ENCODE measurements around the gene REC114.

DNA sequence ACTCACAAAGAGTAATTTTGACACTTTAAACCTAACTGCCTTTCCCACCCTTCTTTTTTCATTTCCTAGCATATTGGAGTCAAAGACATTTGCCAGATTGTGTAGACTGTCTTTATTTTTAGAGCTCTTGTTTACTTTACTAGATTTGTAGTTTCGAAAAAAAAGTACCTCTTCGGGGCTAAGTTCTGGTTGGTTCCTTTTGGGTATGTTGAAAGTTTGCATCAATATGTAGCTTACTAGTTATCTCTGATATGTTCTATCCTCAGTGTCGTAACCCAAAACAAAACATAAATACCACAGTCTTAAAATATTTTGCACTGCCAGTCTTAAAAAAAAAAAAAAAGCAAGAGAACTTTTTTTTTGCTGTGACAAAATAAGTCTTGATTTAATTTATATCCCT, 52.2 kb downstream of the REC114 start:
- TF ChIP-seq POLR2A (IDR thresholded peaks at IDR 0.05): no peak
- TF ChIP-seq, protein P1, sequence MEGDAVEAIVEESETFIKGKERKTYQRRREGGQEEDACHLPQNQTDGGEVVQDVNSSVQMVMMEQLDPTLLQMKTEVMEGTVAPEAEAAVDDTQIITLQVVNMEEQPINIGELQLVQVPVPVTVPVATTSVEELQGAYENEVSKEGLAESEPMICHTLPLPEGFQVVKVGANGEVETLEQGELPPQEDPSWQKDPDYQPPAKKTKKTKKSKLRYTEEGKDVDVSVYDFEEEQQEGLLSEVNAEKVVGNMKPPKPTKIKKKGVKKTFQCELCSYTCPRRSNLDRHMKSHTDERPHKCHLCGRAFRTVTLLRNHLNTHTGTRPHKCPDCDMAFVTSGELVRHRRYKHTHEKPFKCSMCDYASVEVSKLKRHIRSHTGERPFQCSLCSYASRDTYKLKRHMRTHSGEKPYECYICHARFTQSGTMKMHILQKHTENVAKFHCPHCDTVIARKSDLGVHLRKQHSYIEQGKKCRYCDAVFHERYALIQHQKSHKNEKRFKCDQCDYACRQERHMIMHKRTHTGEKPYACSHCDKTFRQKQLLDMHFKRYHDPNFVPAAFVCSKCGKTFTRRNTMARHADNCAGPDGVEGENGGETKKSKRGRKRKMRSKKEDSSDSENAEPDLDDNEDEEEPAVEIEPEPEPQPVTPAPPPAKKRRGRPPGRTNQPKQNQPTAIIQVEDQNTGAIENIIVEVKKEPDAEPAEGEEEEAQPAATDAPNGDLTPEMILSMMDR (IDR thresholded peaks at IDR 0.05): no peak
